Smooth muscle cell (in vitro differentiated cells): Measurements from ENCODE around the gene RNF5. TPM values are rescaled to one million over a fixed set of nuclear protein-coding genes. Genes with fewer than 3 reads are reported as not detected.

Experiments
- DNase-seq: peaks from one replicate; lab custom pipeline; 2025; ENCODE audit not compliant: unreplicated experiment; lab: John Stamatoyannopoulos, UW
- H2AFZ ChIP-seq: fragments of 200-600 bp; sonication (generic); 2 replicates; pipeline ENCODE4 v1.6.0; 2016; ENCODE audit warnings: antibody characterized with exemption, low read depth, mild to moderate bottlenecking
- H3F3A ChIP-seq: fragments of 200-600 bp; sonication (generic); 2 replicates; pipeline ENCODE4 v1.6.0; 2017; ENCODE audit warnings: antibody characterized with exemption, low read depth
- H3K27ac ChIP-seq: fragments of 200-600 bp; sonication (generic); 2 replicates; pipeline ENCODE4 v1.5.1; 2016; ENCODE audit warnings: low read depth, mild to moderate bottlenecking
- H3K27me3 ChIP-seq: fragments of 200-600 bp; sonication (generic); 2 replicates; pipeline ENCODE4 v1.6.1; 2016; ENCODE audit warnings: low read depth, mild to moderate bottlenecking
- H3K36me3 ChIP-seq: fragments of 200-600 bp; sonication (generic); 2 replicates; pipeline ENCODE4 v1.5.1; 2016; ENCODE audit warnings: low read depth
- H3K4me1 ChIP-seq: fragments of 200-600 bp; sonication (generic); 2 replicates; pipeline ENCODE4 v1.5.1; 2016; ENCODE audit warnings: low read depth
- H3K4me2 ChIP-seq: fragments of 200-600 bp; sonication (generic); 2 replicates; pipeline ENCODE4 v1.6.0; 2016; ENCODE audit warnings: mild to moderate bottlenecking
- H3K4me3 ChIP-seq: fragments of 200-600 bp; sonication (generic); 2 replicates; pipeline ENCODE4 v1.5.1; 2016; ENCODE audit warnings: mild to moderate bottlenecking
- H3K79me2 ChIP-seq: fragments of 200-600 bp; sonication (generic); 2 replicates; pipeline ENCODE4 v1.6.0; 2016; ENCODE audit warnings: low read depth, mild to moderate bottlenecking
- H3K9ac ChIP-seq: fragments of 200-600 bp; sonication (generic); 2 replicates; pipeline ENCODE4 v1.6.0; 2016; ENCODE audit warnings: low read depth
- H3K9me3 ChIP-seq: fragments of 200-600 bp; sonication (generic); replicated peaks from 2 replicates; pipeline ENCODE4 v1.5.1; 2016; ENCODE audit warnings: low read depth
- H4K20me1 ChIP-seq: fragments of 200-600 bp; sonication (generic); 2 replicates; pipeline ENCODE4 v1.6.0; 2016; ENCODE audit warnings: low read depth
- CTCF ChIP-seq: fragments of 200-600 bp; sonication (generic); IDR thresholded peaks from 2 replicates; pipeline ENCODE4 v1.5.1; 2017; ENCODE audit warnings: borderline replicate concordance, mild to moderate bottlenecking, antibody characterized with exemption; ENCODE audit not compliant: insufficient read depth, poor library complexity, severe bottlenecking
- WGBS: methylation state at CpG from one replicate; pipeline ENCODE4 v1.1.7; 2016; ENCODE audit warnings: low lambda C conversion rate; 5-methylcytosine and 5-hydroxymethylcytosine counted together
- polyA plus RNA-seq: library from polyadenylated mRNA; unstranded; fragments of >200 nt; fragmentation: Nextera tagmentation; extraction: Ambion mirVana; gene quantifications from 2 replicates; pipeline ENCODE4 v1.2.1, GENCODE V29; 2016
- total RNA-seq: library from RNA; depleted of rRNA; stranded (reverse); fragments of >200 nt; gene quantifications from 2 replicates; pipeline ENCODE4 v1.2.3, GENCODE V29; 2014

RNF5 gene
- total and polyA plus RNA-seq, 2 experiments from 2014 or later = 49.3 to 75.9 TPM

GRCh38 chr6:32222333-32223230 is 44.4 kb downstream of the RNF5 start:
- DNase-seq = no peak
- WGBS = 90% methylated on average over 8 of the region's 8 CpGs
- Histone ChIP-seq H3K27ac (no peak overlapping the region), H3K9ac (no peak overlapping the region), H3K27me3 (peaks cover 3% of the 10 kb centered on the region), H2AFZ (no peak overlapping the region), H3K4me2 (no peak overlapping the region), H3K79me2 (no peaks in the 10 kb centered on the region), H4K20me1 (no peaks in the 10 kb centered on the region), H3K9me3 (no peaks in the 10 kb centered on the region), H3K4me1 (no peaks in the 10 kb centered on the region), H3K4me3 (no peak overlapping the region), H3F3A (no peaks in the 10 kb centered on the region), H3K36me3 (no peaks in the 10 kb centered on the region)
- no peak for TF ChIP-seq CTCF

GRCh38 chr6:32223258-32224235 is 45.3 kb downstream of the RNF5 start, which contains the start of gene NOTCH4:
Gene NOTCH4 (minus strand): TSS chr6:32224067. CDS start chr6:32223928, 139 bp downstream.
- Histone ChIP-seq H3K4me3 (no peak within 1 kb of the TSS), H4K20me1 (no peaks in the 10 kb centered on the region), H2AFZ (no peak within 1 kb of the TSS), H3K9me3 (no peaks in the 10 kb centered on the region), H3K4me1 (no peaks in the 10 kb centered on the region), H3K4me2 (no peak within 1 kb of the TSS), H3K9ac (no peak within 1 kb of the TSS), H3K36me3 (no peaks in the 10 kb centered on the region), H3K27me3 (peaks cover 3% of the 10 kb centered on the region), H3F3A (no peaks in the 10 kb centered on the region), H3K79me2 (no peaks in the 10 kb centered on the region), H3K27ac (no peak within 1 kb of the TSS)
- TF ChIP-seq CTCF = no peak
- WGBS = 71% methylated on average over 20 of the region's 20 CpGs
- DNase-seq = no peak

- H3K9me3 ChIP-seq = no peaks in the 10 kb centered on the region
- H3K4me3 ChIP-seq = no peak overlapping the region
- TF ChIP-seq CTCF = no peak
- no peak overlapping the region for H3K27ac ChIP-seq
- H3K9ac ChIP-seq = no peak overlapping the region
- DNase-seq = no peak
- no peaks in the 10 kb centered on the region for H3K36me3 ChIP-seq
- H3K27me3 ChIP-seq = peaks cover 3% of the 10 kb centered on the region
- H3K4me1 ChIP-seq = no peaks in the 10 kb centered on the region
- H2AFZ ChIP-seq = no peak overlapping the region
- WGBS = 91% methylated on average over 2 of the region's 2 CpGs
- no peaks in the 10 kb centered on the region for H3F3A ChIP-seq
- no peak overlapping the region for H3K4me2 ChIP-seq
- H4K20me1 ChIP-seq = no peaks in the 10 kb centered on the region
- no peaks in the 10 kb centered on the region for H3K79me2 ChIP-seq
These were observed 46.5 kb downstream of the RNF5 start for GRCh38 chr6:32224696-32225095.
